Memory B cell (primary cell): Measurements from ENCODE around the gene LDAH.

Experiments used
- ATAC-seq: fragments of 150-1000 bp; cut with Tn5 transposase; 2 replicates; pipeline ENCODE4 v1.10.0; 2021; ENCODE audit warnings: low read depth, mild to moderate bottlenecking, moderate library complexity
- DNase-seq, 2 donors: peaks; one replicate each; pipeline ENCODE4 v3.0.0; 2022; ENCODE audit warnings: low spot score in 2 of 2
- H3K27ac Mint-ChIP-seq: one replicate; pipeline ENCODE4 v1.8.0; 2022; ENCODE audit warnings: mild to moderate bottlenecking, moderate library complexity, mixed read lengths
- H3K27me3 Mint-ChIP-seq: one replicate; pipeline ENCODE4 v1.8.0; 2022; ENCODE audit warnings: mixed read lengths
- H3K36me3 Mint-ChIP-seq: one replicate; pipeline ENCODE4 v1.8.0; 2022; ENCODE audit warnings: mild to moderate bottlenecking, mixed read lengths
- H3K4me1 Mint-ChIP-seq: one replicate; pipeline ENCODE4 v1.8.0; 2022; ENCODE audit warnings: mixed read lengths
- H3K4me3 Mint-ChIP-seq: one replicate; pipeline ENCODE4 v1.8.0; 2022; ENCODE audit warnings: mild to moderate bottlenecking, moderate library complexity, mixed read lengths
- H3K9me3 Mint-ChIP-seq: one replicate; pipeline ENCODE4 v1.8.0; 2022; ENCODE audit warnings: mixed read lengths

Gene LDAH

GRCh38 chr2:20660506-20661420 lies 162.1 kb downstream of the LDAH start:
- ATAC-seq (no peak), DNase-seq (no peak)
- no peaks in the 10 kb centered on the region for H3K36me3 Mint-ChIP-seq
- H3K9me3 Mint-ChIP-seq: no peaks in the 10 kb centered on the region
- no peak overlapping the region for H3K4me3 Mint-ChIP-seq
- H3K4me1 Mint-ChIP-seq: peaks cover 33% of the 10 kb centered on the region
- H3K27me3 Mint-ChIP-seq: peaks cover 10% of the 10 kb centered on the region
- H3K27ac Mint-ChIP-seq: no peak overlapping the region

GRCh38 chr2:20657522-20658235 lies 165.2 kb downstream of the LDAH start:
- Mint-ChIP-seq H3K4me1 (peaks cover 10% of the 10 kb centered on the region), H3K4me3 (no peak overlapping the region), H3K27me3 (peaks cover 11% of the 10 kb centered on the region), H3K9me3 (no peaks in the 10 kb centered on the region), H3K27ac (no peak overlapping the region), H3K36me3 (no peaks in the 10 kb centered on the region)
- no peak for DNase-seq
- no peak for ATAC-seq

GRCh38 chr2:20656561-20656960 lies 166.3 kb downstream of the LDAH start:
- Mint-ChIP-seq H3K4me3 (no peak overlapping the region), H3K27ac (no peak overlapping the region), H3K4me1 (peaks cover 4% of the 10 kb centered on the region), H3K9me3 (no peaks in the 10 kb centered on the region), H3K27me3 (peaks cover 11% of the 10 kb centered on the region), H3K36me3 (no peaks in the 10 kb centered on the region)
- ATAC-seq (no peak), DNase-seq (no peak)

- DNase-seq (no peak), ATAC-seq (no peak)
- Mint-ChIP-seq H3K9me3 (no peaks in the 10 kb centered on the region), H3K4me3 (no peak overlapping the region), H3K4me1 (peaks cover 13% of the 10 kb centered on the region), H3K27me3 (peaks cover 6% of the 10 kb centered on the region), H3K27ac (no peak overlapping the region), H3K36me3 (no peaks in the 10 kb centered on the region)
Measured at GRCh38 chr2:20654535-20654813, 168.4 kb downstream of the LDAH start.

GRCh38 chr2:20653695-20654534 lies 169.0 kb downstream of the LDAH start:
- peaks cover 5% of the 10 kb centered on the region for H3K27me3 Mint-ChIP-seq
- DNase-seq: no peak
- H3K4me1 Mint-ChIP-seq: peaks cover 18% of the 10 kb centered on the region
- ATAC-seq: no peak
- no peak overlapping the region for H3K4me3 Mint-ChIP-seq
- H3K9me3 Mint-ChIP-seq: no peaks in the 10 kb centered on the region
- no peak overlapping the region for H3K27ac Mint-ChIP-seq
- no peaks in the 10 kb centered on the region for H3K36me3 Mint-ChIP-seq

GRCh38 chr2:20652673-20653575 lies 170.0 kb downstream of the LDAH start:
- Mint-ChIP-seq H3K27me3 (peaks cover 3% of the 10 kb centered on the region), H3K4me3 (no peak overlapping the region), H3K27ac (no peak overlapping the region), H3K9me3 (no peaks in the 10 kb centered on the region), H3K4me1 (peaks cover 28% of the 10 kb centered on the region), H3K36me3 (no peaks in the 10 kb centered on the region)
- no peak for ATAC-seq
- no peak for DNase-seq

- H3K4me3 Mint-ChIP-seq: no peak overlapping the region
Measured at GRCh38 chr2:20652141-20652540, 170.8 kb downstream of the LDAH start.

GRCh38 chr2:20651731-20652099 lies 171.2 kb downstream of the LDAH start:
- Mint-ChIP-seq H3K9me3 (no peaks in the 10 kb centered on the region), H3K36me3 (no peaks in the 10 kb centered on the region), H3K27me3 (peaks cover 3% of the 10 kb centered on the region), H3K4me3 (peak overlapping the region; percentile 88), H3K4me1 (peaks cover 33% of the 10 kb centered on the region), H3K27ac (peak overlapping the region; percentile 94)
- ATAC-seq (no peak), DNase-seq (no peak)

More at GRCh38 chr2:20652141-20652540, 170.8 kb downstream of the LDAH start:
- H3K36me3 Mint-ChIP-seq: no peaks in the 10 kb centered on the region
- no peak for ATAC-seq
- no peaks in the 10 kb centered on the region for H3K9me3 Mint-ChIP-seq
- no peak for DNase-seq
- peaks cover 3% of the 10 kb centered on the region for H3K27me3 Mint-ChIP-seq
- peak overlapping the region; percentile 94 for H3K27ac Mint-ChIP-seq
- peaks cover 33% of the 10 kb centered on the region for H3K4me1 Mint-ChIP-seq

GRCh38 chr2:20650877-20651730 lies 171.8 kb downstream of the LDAH start, which contains the start of gene HS1BP3:
Gene HS1BP3 (minus strand): TSS chr2:20651098. CDS start chr2:20651063, 35 bp downstream.
- ATAC-seq (peak; percentile 88), DNase-seq (peak; percentile 98)
- H3K27me3 Mint-ChIP-seq: peaks cover 1% of the 10 kb centered on the region
- H3K4me1 Mint-ChIP-seq: peaks cover 37% of the 10 kb centered on the region
- H3K36me3 Mint-ChIP-seq: peaks cover 2% of the 10 kb centered on the region
- H3K9me3 Mint-ChIP-seq: no peaks in the 10 kb centered on the region
- H3K27ac Mint-ChIP-seq: peak within 1 kb of the TSS; percentile 94
- H3K4me3 Mint-ChIP-seq: peak within 1 kb of the TSS; percentile 88

- H3K4me3 Mint-ChIP-seq: peak overlapping the region; percentile 88
- ATAC-seq (peak; percentile 4), DNase-seq (no peak)
- peaks cover 37% of the 10 kb centered on the region for H3K4me1 Mint-ChIP-seq
- H3K9me3 Mint-ChIP-seq: no peaks in the 10 kb centered on the region
- peaks cover 2% of the 10 kb centered on the region for H3K36me3 Mint-ChIP-seq
- H3K27ac Mint-ChIP-seq: peak overlapping the region; percentile 94
- peaks cover 1% of the 10 kb centered on the region for H3K27me3 Mint-ChIP-seq
Measured at GRCh38 chr2:20650393-20650876, 172.5 kb downstream of the LDAH start.

- Mint-ChIP-seq H3K36me3 (peaks cover 3% of the 10 kb centered on the region), H3K27me3 (peaks cover 1% of the 10 kb centered on the region), H3K4me1 (peaks cover 37% of the 10 kb centered on the region), H3K9me3 (no peaks in the 10 kb centered on the region), H3K27ac (peak overlapping the region; percentile 94), H3K4me3 (peak overlapping the region; percentile 88)
- DNase-seq: no peak
- ATAC-seq: no peak
Measured at GRCh38 chr2:20649976-20650375, 172.9 kb downstream of the LDAH start.

GRCh38 chr2:20649576-20649975 lies 173.3 kb downstream of the LDAH start:
- H3K27me3 Mint-ChIP-seq: peaks cover under 1% of the 10 kb centered on the region
- no peaks in the 10 kb centered on the region for H3K9me3 Mint-ChIP-seq
- peaks cover 6% of the 10 kb centered on the region for H3K36me3 Mint-ChIP-seq
- DNase-seq: no peak
- H3K27ac Mint-ChIP-seq: peak overlapping the region; percentile 94
- no peak for ATAC-seq
- peak overlapping the region; percentile 88 for H3K4me3 Mint-ChIP-seq
- peaks cover 37% of the 10 kb centered on the region for H3K4me1 Mint-ChIP-seq
